Erythroblast (primary cell): Measurements from ENCODE around the gene DMD.

Experiments
- GATA1 ChIP-seq: IDR thresholded peaks from 2 replicates; pipeline ENCODE4 v1.6.1; 2011; ENCODE audit warnings: low read depth, mild to moderate bottlenecking, control low read depth, low read length, moderate library complexity
- POLR2A ChIP-seq: IDR thresholded peaks from 2 replicates; pipeline ENCODE4 v1.6.1; 2011; ENCODE audit warnings: mild to moderate bottlenecking, low read length

DNA sequence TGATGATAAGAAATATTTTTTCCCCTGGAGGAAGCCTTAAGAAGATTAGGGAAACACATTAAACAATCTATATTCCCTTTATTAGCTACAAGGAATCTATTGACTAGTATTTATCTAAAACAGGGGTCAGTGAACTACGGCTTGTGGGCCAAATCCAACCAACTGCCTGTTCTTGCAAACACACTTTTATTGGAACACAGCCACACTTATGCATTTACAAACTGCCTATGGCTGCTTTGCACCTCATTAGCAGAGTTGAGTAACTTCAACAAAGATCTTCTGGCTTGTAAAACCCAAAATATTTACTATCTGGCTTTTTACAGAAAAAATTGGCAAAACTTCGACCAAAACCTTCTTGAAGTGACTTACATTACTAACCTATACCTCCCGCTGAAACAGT, 1405.6 kb downstream of the DMD start:
- TF ChIP-seq POLR2A (no peak), GATA1 (no peak)
